Liver (tissue), 9 donors: Measurements from ENCODE around the gene TBX15. TPM values are rescaled to one million over a fixed set of nuclear protein-coding genes. Genes with fewer than 3 reads are reported as not detected.

Experiments
- DNase-seq: peaks from one replicate; pipeline ENCODE4 v3.0.0-alpha.2; 2017; ENCODE audit warnings: low spot score
- H3K27ac ChIP-seq, 2 donors: one replicate each; pipeline ENCODE4 v1.7.0; 2013; ENCODE audit warnings: inconsistent platforms in 2 of 2, low read length in 2 of 2, control low read depth in 1 of 2, low read depth in 1 of 2, mild to moderate bottlenecking in 1 of 2
- H3K27me3 ChIP-seq, 4 donors: one replicate each; pipeline versions ENCODE4 v1.6.1 to v1.7.0; 2013; ENCODE audit warnings: low read length in 3 of 4, inconsistent platforms in 1 of 4, mild to moderate bottlenecking in 1 of 4, moderate library complexity in 1 of 4; ENCODE audit not compliant: control insufficient read depth in 4 of 4, insufficient read depth in 4 of 4
- H3K36me3 ChIP-seq, 4 donors: one replicate each; pipeline versions ENCODE4 v1.6.1 to v1.7.0; 2013; ENCODE audit warnings: low read length in 3 of 4, mild to moderate bottlenecking in 3 of 4, low read depth in 1 of 4, moderate library complexity in 1 of 4; ENCODE audit not compliant: control insufficient read depth in 4 of 4, insufficient read depth in 3 of 4
- H3K4me1 ChIP-seq, 4 donors: one replicate each; pipeline versions ENCODE4 v1.6.1 to v1.7.0; 2013; ENCODE audit warnings: low read length in 3 of 4, mild to moderate bottlenecking in 3 of 4, moderate library complexity in 1 of 4; ENCODE audit not compliant: control insufficient read depth in 4 of 4, insufficient read depth in 4 of 4
- H3K4me3 ChIP-seq, 3 donors: one replicate each; pipeline versions ENCODE4 v1.6.1 to v1.7.0; 2013; ENCODE audit warnings: low read length in 3 of 3, control low read depth in 1 of 3, low read depth in 1 of 3, mild to moderate bottlenecking in 1 of 3
- H3K9ac ChIP-seq, 2 donors: one replicate each; pipeline ENCODE4 v1.7.0; 2013; ENCODE audit warnings: low read length in 2 of 2, mild to moderate bottlenecking in 2 of 2, moderate library complexity in 2 of 2, control low read depth in 1 of 2, low read depth in 1 of 2
- H3K9me3 ChIP-seq, 4 donors: one replicate each; pipeline versions ENCODE4 v1.6.1 to v1.7.0; 2013; ENCODE audit warnings: low read length in 3 of 4; ENCODE audit not compliant: control insufficient read depth in 4 of 4
- ATF3 ChIP-seq: IDR thresholded peaks from 2 replicates; pipeline ENCODE4 v1.6.1; 2016; ENCODE audit warnings: antibody characterized with exemption
- CTCF ChIP-seq: fragments of 150-350 bp; IDR thresholded peaks from 2 replicates; pipeline ENCODE4 v1.5.1; 2017; ENCODE audit warnings: improper control_type of control experiment, low read depth, low read length; ENCODE audit not compliant: missing input control
- EGR1 ChIP-seq, 2 donors: IDR thresholded peaks; 2 replicates each; pipeline ENCODE4 v1.6.1; 2016 to 2018; ENCODE audit warnings: antibody characterized with exemption in 2 of 2, low read depth in 2 of 2
- FOXA1 ChIP-seq: IDR thresholded peaks from 2 replicates; pipeline ENCODE4 v1.6.1; 2016; ENCODE audit warnings: antibody characterized with exemption
- FOXA2 ChIP-seq: IDR thresholded peaks from 2 replicates; pipeline ENCODE4 v1.6.1; 2016; ENCODE audit warnings: antibody characterized with exemption
- GABPA ChIP-seq, 2 donors: IDR thresholded peaks in 1 of 2; conservative IDR thresholded peaks in 1 of 2; 2 replicates each; pipeline ENCODE4 v1.6.1; 2016; ENCODE audit warnings: antibody characterized with exemption in 2 of 2, mild to moderate bottlenecking in 1 of 2, moderate library complexity in 1 of 2
- HNF4A ChIP-seq, 2 donors: conservative IDR thresholded peaks; 2 replicates each; pipeline ENCODE4 v1.6.1; 2016; ENCODE audit warnings: antibody characterized with exemption in 2 of 2, mild to moderate bottlenecking in 2 of 2
- HNF4G ChIP-seq: IDR thresholded peaks from 2 replicates; pipeline ENCODE4 v1.6.1; 2016; ENCODE audit warnings: antibody characterized with exemption
- JUND ChIP-seq, 2 donors: IDR thresholded peaks; 2 replicates each; pipeline ENCODE4 v1.6.1; 2016; ENCODE audit warnings: antibody characterized with exemption in 2 of 2
- NR2F2 ChIP-seq: IDR thresholded peaks from 2 replicates; pipeline ENCODE4 v1.6.1; 2016; ENCODE audit warnings: antibody characterized with exemption
- RAD21 ChIP-seq, 2 donors: IDR thresholded peaks; 2 replicates each; pipeline ENCODE4 v1.6.1; 2016; ENCODE audit warnings: antibody characterized with exemption in 2 of 2, mild to moderate bottlenecking in 2 of 2
- RXRA ChIP-seq, 2 donors: IDR thresholded peaks; 2 replicates each; pipeline ENCODE4 v1.6.1; 2017 to 2018; ENCODE audit warnings: antibody characterized with exemption in 2 of 2, mild to moderate bottlenecking in 1 of 2
- SP1 ChIP-seq: IDR thresholded peaks from 2 replicates; pipeline ENCODE4 v1.6.1; 2018; ENCODE audit warnings: antibody characterized with exemption, mild to moderate bottlenecking
- TAF1 ChIP-seq: conservative IDR thresholded peaks from 2 replicates; pipeline ENCODE4 v1.6.1; 2016; ENCODE audit warnings: antibody characterized with exemption, mild to moderate bottlenecking
- YY1 ChIP-seq: IDR thresholded peaks from 2 replicates; pipeline ENCODE4 v1.6.1; 2016; ENCODE audit warnings: antibody characterized with exemption, mild to moderate bottlenecking
- ZBTB33 ChIP-seq: IDR thresholded peaks from 2 replicates; pipeline ENCODE4 v1.6.1; 2016; ENCODE audit warnings: antibody characterized with exemption
- WGBS: extraction: QIAGEN DNeasy Blood & Tissue Kit; methylation state at CpG from one replicate; pipeline ENCODE4 v1.1.7; 2013; 5-methylcytosine and 5-hydroxymethylcytosine counted together
- polyA plus RNA-seq, 2 donors: library from polyadenylated mRNA; stranded (reverse) in 1 of 2; unstranded in 1 of 2; fragments of 200-250 nt in 1 of 2; fragments of >200 nt in 1 of 2; fragmentation: Nextera tagmentation in 1 of 2; extraction: Ambion mirVana in 1 of 2; gene quantifications; one replicate each; pipeline versions ENCODE4 v1.2.1 to v1.2.3, GENCODE V29; 2013 to 2015
- total RNA-seq, 2 donors: library from RNA; depleted of rRNA; stranded (reverse); fragments of >200 nt; gene quantifications; one replicate each; pipeline ENCODE4 v1.2.3, GENCODE V29; 2014
- TF ChIP-seq, protein P1 (sequence below): IDR thresholded peaks from 2 replicates; pipeline ENCODE4 v1.6.1; 2016; ENCODE audit warnings: antibody characterized with exemption
- TF ChIP-seq, protein P2 (sequence below): IDR thresholded peaks from 2 replicates; pipeline ENCODE4 v1.6.1; 2016; ENCODE audit warnings: antibody characterized with exemption, mild to moderate bottlenecking
- donor health status: healthy.
- donor health status: healthy.
- donor health status: healthy.
- donor health status: healthy.
- donor health status: healthy.

The TBX15 gene
- total and polyA plus RNA-seq, 4 donors: 0.09 to 15.5 (median 3.5) TPM

DNA sequence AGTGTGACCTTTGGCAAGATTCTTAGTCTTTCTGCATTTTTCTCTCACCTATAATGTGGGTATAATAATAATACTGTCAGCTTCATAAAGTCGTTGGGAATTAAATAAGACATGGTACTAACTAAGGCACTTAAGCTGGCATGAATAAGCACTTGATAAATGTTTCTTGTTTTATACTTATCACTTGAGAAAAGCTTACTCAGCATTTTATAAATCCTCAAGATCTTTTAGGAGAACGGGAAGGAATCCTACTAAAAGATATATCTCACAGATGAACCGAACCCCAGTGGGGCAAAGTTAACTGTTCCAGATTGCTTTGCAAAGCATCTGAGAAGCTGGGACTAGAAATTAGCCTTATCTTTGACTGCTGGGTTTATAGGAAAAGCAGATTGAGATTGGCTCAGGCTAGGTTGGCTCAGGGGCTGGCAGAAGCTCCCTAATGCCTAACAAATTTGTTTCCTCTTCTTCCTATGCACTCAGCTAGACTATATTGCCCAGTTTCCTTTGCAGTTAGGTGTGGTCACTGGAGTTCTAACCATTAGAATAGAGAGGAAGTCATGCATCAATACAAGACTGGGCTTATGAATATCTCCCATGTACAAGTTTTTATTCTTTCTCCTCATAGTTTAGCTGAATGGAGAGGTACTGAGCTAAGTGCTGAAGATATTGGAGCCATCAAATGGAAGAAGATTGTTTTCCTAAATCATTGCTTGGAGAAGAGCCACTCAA, 110.3 kb downstream of the TBX15 start:
- TF ChIP-seq HNF4A (conservative IDR thresholded peaks at IDR 0.05) (no peak), NR2F2 (no peak), FOXA2 (no peak), FOXA1 (no peak), SP1 (no peak), YY1 (no peak)
- H3K9ac ChIP-seq: no peak overlapping the region

GRCh38 chr1:118871582-118872171, 116.5 kb downstream of the TBX15 start:
- DNase-seq: no peak
- no peak for TF ChIP-seq HNF4G
- TF ChIP-seq FOXA2: no peak
- no peak for TF ChIP-seq TAF1
- TF ChIP-seq HNF4A (conservative IDR thresholded peaks at IDR 0.05): no peak
- no peak for TF ChIP-seq CTCF
- TF ChIP-seq EGR1 (IDR thresholded peaks at IDR 0.05; ENCODE audit: low read depth in 2 of 2): no peak
- no peak for TF ChIP-seq JUND (IDR thresholded peaks at IDR 0.05)
- TF ChIP-seq YY1: no peak
- no peak for TF ChIP-seq ATF3
- no peak for TF ChIP-seq ZBTB33
- no peak for TF ChIP-seq RAD21 (IDR thresholded peaks at IDR 0.05)
- TF ChIP-seq, protein P1, sequence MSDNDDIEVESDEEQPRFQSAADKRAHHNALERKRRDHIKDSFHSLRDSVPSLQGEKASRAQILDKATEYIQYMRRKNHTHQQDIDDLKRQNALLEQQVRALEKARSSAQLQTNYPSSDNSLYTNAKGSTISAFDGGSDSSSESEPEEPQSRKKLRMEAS: no peak
- no peak for TF ChIP-seq SP1
- TF ChIP-seq, protein P2, sequence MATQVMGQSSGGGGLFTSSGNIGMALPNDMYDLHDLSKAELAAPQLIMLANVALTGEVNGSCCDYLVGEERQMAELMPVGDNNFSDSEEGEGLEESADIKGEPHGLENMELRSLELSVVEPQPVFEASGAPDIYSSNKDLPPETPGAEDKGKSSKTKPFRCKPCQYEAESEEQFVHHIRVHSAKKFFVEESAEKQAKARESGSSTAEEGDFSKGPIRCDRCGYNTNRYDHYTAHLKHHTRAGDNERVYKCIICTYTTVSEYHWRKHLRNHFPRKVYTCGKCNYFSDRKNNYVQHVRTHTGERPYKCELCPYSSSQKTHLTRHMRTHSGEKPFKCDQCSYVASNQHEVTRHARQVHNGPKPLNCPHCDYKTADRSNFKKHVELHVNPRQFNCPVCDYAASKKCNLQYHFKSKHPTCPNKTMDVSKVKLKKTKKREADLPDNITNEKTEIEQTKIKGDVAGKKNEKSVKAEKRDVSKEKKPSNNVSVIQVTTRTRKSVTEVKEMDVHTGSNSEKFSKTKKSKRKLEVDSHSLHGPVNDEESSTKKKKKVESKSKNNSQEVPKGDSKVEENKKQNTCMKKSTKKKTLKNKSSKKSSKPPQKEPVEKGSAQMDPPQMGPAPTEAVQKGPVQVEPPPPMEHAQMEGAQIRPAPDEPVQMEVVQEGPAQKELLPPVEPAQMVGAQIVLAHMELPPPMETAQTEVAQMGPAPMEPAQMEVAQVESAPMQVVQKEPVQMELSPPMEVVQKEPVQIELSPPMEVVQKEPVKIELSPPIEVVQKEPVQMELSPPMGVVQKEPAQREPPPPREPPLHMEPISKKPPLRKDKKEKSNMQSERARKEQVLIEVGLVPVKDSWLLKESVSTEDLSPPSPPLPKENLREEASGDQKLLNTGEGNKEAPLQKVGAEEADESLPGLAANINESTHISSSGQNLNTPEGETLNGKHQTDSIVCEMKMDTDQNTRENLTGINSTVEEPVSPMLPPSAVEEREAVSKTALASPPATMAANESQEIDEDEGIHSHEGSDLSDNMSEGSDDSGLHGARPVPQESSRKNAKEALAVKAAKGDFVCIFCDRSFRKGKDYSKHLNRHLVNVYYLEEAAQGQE: no peak
- no peak for TF ChIP-seq NR2F2
- no peak for TF ChIP-seq GABPA (IDR thresholded peaks at IDR 0.05 in 1 of 2, conservative IDR thresholded peaks at IDR 0.05 in 1 of 2)
- TF ChIP-seq RXRA (IDR thresholded peaks at IDR 0.05): no peak
- TF ChIP-seq FOXA1: no peak
- Histone ChIP-seq H3K9ac (no peak overlapping the region), H3K4me1 (no peaks in the 10 kb centered on the region), H3K36me3 (no peaks in the 10 kb centered on the region), H3K4me3 (no peak overlapping the region), H3K27ac (no peak overlapping the region), H3K9me3 (no peaks in the 10 kb centered on the region), H3K27me3 (no peaks in the 10 kb centered on the region)
- WGBS: 85% methylated on average over 7 of the region's 7 CpGs

More for the DNA sequence above, 110.3 kb downstream of the TBX15 start:
- no peak overlapping the region for H3K4me3 ChIP-seq
- DNase-seq: no peak
- 73% methylated on average over 3 of the region's 3 CpGs for WGBS
- no peaks in the 10 kb centered on the region for H3K9me3 ChIP-seq
- H3K27me3 ChIP-seq: no peaks in the 10 kb centered on the region
- no peaks in the 10 kb centered on the region for H3K4me1 ChIP-seq
- no peak overlapping the region for H3K27ac ChIP-seq
- H3K36me3 ChIP-seq: peaks cover 0 to 4% (median 1%) of the 10 kb centered on the region in 4 donors
